HEK293 (cell line): ENCODE measurements around the gene ARL8B.

Experiments used
- GLIS1 ChIP-seq: fragments of 450-650 bp; formaldehyde crosslinking; IDR thresholded peaks from 2 replicates; pipeline ENCODE4 v1.5.1; 2016; ENCODE audit warnings: missing biosample characterization, missing genetic modification characterization
- KLF16 ChIP-seq: fragments of 450-650 bp; formaldehyde crosslinking; IDR thresholded peaks from 2 replicates; pipeline ENCODE4 v1.5.1; 2017; ENCODE audit warnings: missing biosample characterization, missing genetic modification characterization
- SP2 ChIP-seq: fragments of 450-650 bp; formaldehyde crosslinking; IDR thresholded peaks from 2 replicates; pipeline ENCODE4 v1.5.1; 2016; ENCODE audit warnings: missing biosample characterization, missing genetic modification characterization
- TF ChIP-seq, protein P1 (sequence below): sonication (generic); formaldehyde crosslinking; IDR thresholded peaks from 2 replicates; pipeline ENCODE4 v1.8.1; 2022; ENCODE audit warnings: mild to moderate bottlenecking, moderate library complexity, missing genetic modification reagents
- TF ChIP-seq, protein P2 (sequence below): fragments of 450-650 bp; formaldehyde crosslinking; IDR thresholded peaks from 2 replicates; pipeline ENCODE4 v1.5.1; 2016; ENCODE audit warnings: missing biosample characterization, missing genetic modification characterization

DNA sequence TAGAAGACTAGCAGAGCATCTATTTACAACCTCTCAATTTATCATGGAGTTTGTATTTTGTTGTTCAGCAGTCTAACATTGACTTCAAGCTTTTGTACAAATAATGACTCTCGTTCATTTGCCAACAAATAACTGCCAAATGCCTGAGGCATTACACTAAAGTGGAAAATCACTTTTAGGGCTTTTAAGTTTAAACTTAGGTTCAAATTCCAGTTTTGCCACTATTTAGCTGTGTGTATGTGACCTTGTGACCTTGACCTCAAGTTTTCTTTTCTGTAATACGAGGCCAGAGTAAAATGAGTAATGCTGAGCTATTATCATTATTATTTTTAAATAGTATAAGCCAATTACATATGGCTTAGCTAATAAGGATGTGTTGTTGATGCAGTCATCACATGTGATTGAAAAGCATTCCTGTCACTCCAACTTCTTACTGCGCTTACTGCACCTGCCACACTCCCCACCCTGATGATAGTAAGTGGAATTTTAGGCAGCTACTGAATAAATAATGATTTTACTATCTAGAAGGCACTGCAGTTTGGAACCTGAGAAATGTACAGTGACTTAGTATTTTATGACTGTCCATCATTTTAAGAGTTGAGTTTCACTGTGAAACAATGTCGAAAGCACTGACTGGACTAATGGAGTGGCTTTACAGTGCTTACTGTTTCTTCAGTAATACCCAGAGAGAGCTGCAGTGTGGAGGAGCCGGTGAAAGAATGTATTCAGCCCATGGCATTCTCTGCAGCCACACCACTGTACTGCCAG is 16.3 kb downstream of the ARL8B start:
- TF ChIP-seq GLIS1 (no peak), SP2 (tag by site-specific recombination) (peak; percentile 16; the same call in 1 of the 2 replicates), KLF16 (tag by site-specific recombination) (no peak)
- TF ChIP-seq, protein P1, sequence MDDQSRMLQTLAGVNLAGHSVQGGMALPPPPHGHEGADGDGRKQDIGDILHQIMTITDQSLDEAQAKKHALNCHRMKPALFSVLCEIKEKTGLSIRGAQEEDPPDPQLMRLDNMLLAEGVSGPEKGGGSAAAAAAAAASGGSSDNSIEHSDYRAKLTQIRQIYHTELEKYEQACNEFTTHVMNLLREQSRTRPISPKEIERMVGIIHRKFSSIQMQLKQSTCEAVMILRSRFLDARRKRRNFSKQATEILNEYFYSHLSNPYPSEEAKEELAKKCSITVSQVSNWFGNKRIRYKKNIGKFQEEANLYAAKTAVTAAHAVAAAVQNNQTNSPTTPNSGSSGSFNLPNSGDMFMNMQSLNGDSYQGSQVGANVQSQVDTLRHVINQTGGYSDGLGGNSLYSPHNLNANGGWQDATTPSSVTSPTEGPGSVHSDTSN (CRISPR knock-in tag): no peak
- TF ChIP-seq, protein P2, sequence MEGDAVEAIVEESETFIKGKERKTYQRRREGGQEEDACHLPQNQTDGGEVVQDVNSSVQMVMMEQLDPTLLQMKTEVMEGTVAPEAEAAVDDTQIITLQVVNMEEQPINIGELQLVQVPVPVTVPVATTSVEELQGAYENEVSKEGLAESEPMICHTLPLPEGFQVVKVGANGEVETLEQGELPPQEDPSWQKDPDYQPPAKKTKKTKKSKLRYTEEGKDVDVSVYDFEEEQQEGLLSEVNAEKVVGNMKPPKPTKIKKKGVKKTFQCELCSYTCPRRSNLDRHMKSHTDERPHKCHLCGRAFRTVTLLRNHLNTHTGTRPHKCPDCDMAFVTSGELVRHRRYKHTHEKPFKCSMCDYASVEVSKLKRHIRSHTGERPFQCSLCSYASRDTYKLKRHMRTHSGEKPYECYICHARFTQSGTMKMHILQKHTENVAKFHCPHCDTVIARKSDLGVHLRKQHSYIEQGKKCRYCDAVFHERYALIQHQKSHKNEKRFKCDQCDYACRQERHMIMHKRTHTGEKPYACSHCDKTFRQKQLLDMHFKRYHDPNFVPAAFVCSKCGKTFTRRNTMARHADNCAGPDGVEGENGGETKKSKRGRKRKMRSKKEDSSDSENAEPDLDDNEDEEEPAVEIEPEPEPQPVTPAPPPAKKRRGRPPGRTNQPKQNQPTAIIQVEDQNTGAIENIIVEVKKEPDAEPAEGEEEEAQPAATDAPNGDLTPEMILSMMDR (tag by site-specific recombination): no peak
